ENCODE measurements around the gene VIPAS39.

Gene VIPAS39

GRCh38 chr14:77457522-77458248 is at the start of gene VIPAS39, which contains the start of gene AHSA1:
Gene VIPAS39 (minus strand): TSS chr14:77457601. CDS start chr14:77454102, 3,499 bp downstream.
Gene AHSA1 (plus strand): TSS chr14:77458093. CDS start chr14:77458190, 97 bp downstream.
- DNase-seq (ENCODE audit: low read depth, low spot score) = peak; percentile 99

GRCh38 chr14:77505031-77505430 is 47.6 kb upstream of the VIPAS39 start:
- no peak for DNase-seq (ENCODE audit: low read depth, low spot score)

- no peak for DNase-seq (ENCODE audit: low read depth, low spot score)
Observed at GRCh38 chr14:77503138-77503537, 45.7 kb upstream of the VIPAS39 start.

- DNase-seq (ENCODE audit: low read depth, low spot score) = no peak
Observed at GRCh38 chr14:77502109-77502782, 44.8 kb upstream of the VIPAS39 start.

GRCh38 chr14:77498984-77499527 is 41.7 kb upstream of the VIPAS39 start:
- DNase-seq (ENCODE audit: low read depth, low spot score) = peak; percentile 24

- DNase-seq (ENCODE audit: low read depth, low spot score) = peak; percentile 68
Observed at GRCh38 chr14:77498120-77498979, 40.9 kb upstream of the VIPAS39 start, which contains the start of gene ISM2. Gene ISM2 (minus strand): TSS chr14:77498816. CDS start chr14:77498793, 23 bp downstream.

GRCh38 chr14:77495334-77495733 is 37.9 kb upstream of the VIPAS39 start:
- no peak for DNase-seq (ENCODE audit: low read depth, low spot score)

GRCh38 chr14:77491056-77491455 is 33.7 kb upstream of the VIPAS39 start:
- no peak for DNase-seq (ENCODE audit: low read depth, low spot score)

GRCh38 chr14:77490347-77490986 is 33.1 kb upstream of the VIPAS39 start:
- DNase-seq (ENCODE audit: low read depth, low spot score) = no peak

- no peak for DNase-seq (ENCODE audit: low read depth, low spot score)
Observed at GRCh38 chr14:77489041-77489440, 31.6 kb upstream of the VIPAS39 start.

GRCh38 chr14:77488558-77488957 is 31.2 kb upstream of the VIPAS39 start:
- no peak for DNase-seq (ENCODE audit: low read depth, low spot score)

DNA sequence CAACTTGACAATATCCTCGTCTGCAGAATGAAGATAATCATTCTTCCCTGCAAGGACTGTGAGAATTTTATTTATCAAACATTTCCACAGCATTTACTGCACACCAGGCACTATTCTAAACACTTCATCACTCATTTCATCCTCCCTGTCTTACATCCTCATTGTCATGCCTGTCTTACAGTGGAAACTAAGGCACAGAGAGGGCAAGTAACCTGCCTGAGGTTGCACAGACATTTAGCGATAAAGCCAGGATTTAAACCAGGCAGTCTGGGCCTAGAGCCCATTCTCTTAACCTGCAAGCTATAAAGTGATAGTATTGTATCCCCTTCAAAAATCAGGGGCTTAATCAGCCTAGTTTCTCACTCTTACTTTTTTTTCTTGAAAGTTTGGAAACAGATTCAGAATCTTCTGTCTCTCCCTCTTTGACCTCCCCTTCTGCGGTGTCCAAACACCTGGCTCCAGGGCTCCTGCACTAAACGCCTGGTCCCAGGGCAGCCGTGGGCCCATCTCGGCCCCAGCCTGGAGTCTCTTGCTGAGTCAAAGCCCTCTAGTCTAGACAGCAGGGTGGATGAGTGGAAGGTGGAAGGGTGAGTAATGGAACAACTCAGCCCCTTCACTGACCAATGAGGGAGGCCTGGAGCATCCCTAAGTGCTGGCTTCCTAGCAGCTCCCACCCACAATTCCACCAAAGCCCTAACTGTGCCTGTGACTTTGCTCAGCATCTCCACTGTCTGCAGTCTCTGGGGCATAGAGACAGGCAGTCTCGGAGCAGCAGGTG is 28.7 kb upstream of the VIPAS39 start:
- DNase-seq (ENCODE audit: low read depth, low spot score) = peak; percentile 71

- peak; percentile 11 for DNase-seq (ENCODE audit: low read depth, low spot score)
Observed at GRCh38 chr14:77485256-77485655, 27.9 kb upstream of the VIPAS39 start.

- no peak for DNase-seq (ENCODE audit: low read depth, low spot score)
Observed at GRCh38 chr14:77482422-77482821, 25.0 kb upstream of the VIPAS39 start.

GRCh38 chr14:77478796-77479195 is 21.4 kb upstream of the VIPAS39 start:
- no peak for DNase-seq (ENCODE audit: low read depth, low spot score)

DNA sequence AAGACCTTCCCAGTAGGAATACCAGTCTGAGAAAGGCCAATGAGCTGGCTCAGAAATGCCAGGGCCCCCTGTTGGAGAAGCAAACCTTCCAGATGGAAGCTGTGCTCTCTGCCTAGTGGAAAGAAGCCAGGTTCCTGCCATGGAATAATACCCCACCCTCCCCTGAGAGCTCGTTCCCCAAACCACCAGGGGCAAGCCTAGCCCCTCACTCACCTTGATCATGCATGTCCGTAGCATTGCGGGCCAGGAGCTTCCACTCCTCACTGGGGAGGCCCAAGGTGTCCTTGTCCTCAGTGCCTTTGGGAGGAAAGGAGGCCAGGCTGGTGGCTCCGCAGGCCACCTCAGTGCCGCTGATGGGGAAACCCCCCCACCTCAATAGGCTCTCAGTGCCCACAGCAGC is 20.6 kb upstream of the VIPAS39 start:
- no peak for DNase-seq (ENCODE audit: low read depth, low spot score)

GRCh38 chr14:77475432-77476115 is 18.2 kb upstream of the VIPAS39 start:
- DNase-seq (ENCODE audit: low read depth, low spot score) = no peak

- DNase-seq (ENCODE audit: low read depth, low spot score) = no peak
Observed at GRCh38 chr14:77474479-77475177, 17.2 kb upstream of the VIPAS39 start.

- no peak for DNase-seq (ENCODE audit: low read depth, low spot score)
Observed at GRCh38 chr14:77473921-77474320, 16.5 kb upstream of the VIPAS39 start.

All from astrocyte of the hippocampus (primary cell).